ENCODE measurements around the gene DIP2A.

Gene DIP2A

DNA sequence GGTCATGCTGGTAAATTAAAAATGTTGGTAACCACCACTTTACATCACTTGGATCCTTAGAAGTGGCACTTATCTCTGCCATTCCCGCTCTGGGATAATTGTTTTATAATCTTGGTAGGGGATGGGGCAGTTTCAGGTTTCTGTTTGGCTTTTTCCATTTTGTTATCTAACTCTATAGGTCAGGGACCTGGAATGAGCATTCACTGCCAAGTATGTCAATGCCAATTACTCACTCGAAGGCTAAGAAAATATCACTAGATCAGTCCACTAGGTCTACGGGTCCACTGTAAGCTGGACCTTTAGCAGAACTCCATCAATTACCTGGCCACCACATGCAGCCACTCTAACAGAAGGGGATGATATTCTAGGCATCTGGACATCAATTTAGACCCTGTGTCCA is 4.5 kb upstream of the DIP2A start:
- no peak for TF ChIP-seq EZH2 (IDR thresholded peaks at IDR 0.05; ENCODE audit: borderline replicate concordance, low read depth, low read length, severe bottlenecking)
- TF ChIP-seq, protein P1, sequence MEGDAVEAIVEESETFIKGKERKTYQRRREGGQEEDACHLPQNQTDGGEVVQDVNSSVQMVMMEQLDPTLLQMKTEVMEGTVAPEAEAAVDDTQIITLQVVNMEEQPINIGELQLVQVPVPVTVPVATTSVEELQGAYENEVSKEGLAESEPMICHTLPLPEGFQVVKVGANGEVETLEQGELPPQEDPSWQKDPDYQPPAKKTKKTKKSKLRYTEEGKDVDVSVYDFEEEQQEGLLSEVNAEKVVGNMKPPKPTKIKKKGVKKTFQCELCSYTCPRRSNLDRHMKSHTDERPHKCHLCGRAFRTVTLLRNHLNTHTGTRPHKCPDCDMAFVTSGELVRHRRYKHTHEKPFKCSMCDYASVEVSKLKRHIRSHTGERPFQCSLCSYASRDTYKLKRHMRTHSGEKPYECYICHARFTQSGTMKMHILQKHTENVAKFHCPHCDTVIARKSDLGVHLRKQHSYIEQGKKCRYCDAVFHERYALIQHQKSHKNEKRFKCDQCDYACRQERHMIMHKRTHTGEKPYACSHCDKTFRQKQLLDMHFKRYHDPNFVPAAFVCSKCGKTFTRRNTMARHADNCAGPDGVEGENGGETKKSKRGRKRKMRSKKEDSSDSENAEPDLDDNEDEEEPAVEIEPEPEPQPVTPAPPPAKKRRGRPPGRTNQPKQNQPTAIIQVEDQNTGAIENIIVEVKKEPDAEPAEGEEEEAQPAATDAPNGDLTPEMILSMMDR (IDR thresholded peaks at IDR 0.05; ENCODE audit: borderline replicate concordance, extremely low read depth, low read length, poor library complexity, severe bottlenecking) = no peak

GRCh38 chr21:46454634-46455390 is 3.9 kb upstream of the DIP2A start:
- Histone ChIP-seq H3K27me3 (ENCODE audit: insufficient read depth, low read length, poor library complexity) (no peaks in the 10 kb centered on the region), H3K9me3 (ENCODE audit: insufficient read depth, low read length, severe bottlenecking) (peaks cover 4% of the 10 kb centered on the region), H3K4me2 (ENCODE audit: insufficient read depth, low read length) (no peak overlapping the region), H3K4me1 (ENCODE audit: insufficient read depth, low read length) (peaks cover 23% of the 10 kb centered on the region), H3K27ac (ENCODE audit: low read length) (no peak overlapping the region), H4K20me1 (ENCODE audit: insufficient read depth, low read length) (peaks cover 3% of the 10 kb centered on the region; the same call in 1 of the 2 replicates), H3K36me3 (ENCODE audit: insufficient read depth, low read length) (peaks cover 26% of the 10 kb centered on the region), H3K9ac (ENCODE audit: low read depth, low read length) (no peak overlapping the region), H2AFZ (ENCODE audit: low read depth, low read length) (no peak overlapping the region), H3K79me2 (ENCODE audit: insufficient read depth, low read length) (peaks cover 38% of the 10 kb centered on the region), H3K4me3 (ENCODE audit: low read depth in 1 of 2, low read length in 2 of 2) (no peak overlapping the region)
- no peak for TF ChIP-seq EZH2 (IDR thresholded peaks at IDR 0.05; ENCODE audit: borderline replicate concordance, low read depth, low read length, severe bottlenecking)
- TF ChIP-seq, protein P1 (IDR thresholded peaks at IDR 0.05; ENCODE audit: borderline replicate concordance, extremely low read depth, low read length, poor library complexity, severe bottlenecking) = no peak
- DNase-seq (no peak), ATAC-seq (ENCODE audit: insufficient read depth, low read depth) (no peak)

More for the DNA sequence above, 4.5 kb upstream of the DIP2A start:
- DNase-seq (no peak), ATAC-seq (ENCODE audit: insufficient read depth, low read depth) (no peak)
- Histone ChIP-seq H3K79me2 (ENCODE audit: insufficient read depth, low read length) (peaks cover 33% of the 10 kb centered on the region), H4K20me1 (ENCODE audit: insufficient read depth, low read length) (no peaks in the 10 kb centered on the region; the same call in 1 of the 2 replicates), H3K27me3 (ENCODE audit: insufficient read depth, low read length, poor library complexity) (no peaks in the 10 kb centered on the region), H3K4me3 (ENCODE audit: low read depth in 1 of 2, low read length in 2 of 2) (no peak overlapping the region), H3K9me3 (ENCODE audit: insufficient read depth, low read length, severe bottlenecking) (peaks cover 7% of the 10 kb centered on the region), H3K4me2 (ENCODE audit: insufficient read depth, low read length) (no peak overlapping the region), H3K9ac (ENCODE audit: low read depth, low read length) (no peak overlapping the region), H3K4me1 (ENCODE audit: insufficient read depth, low read length) (peaks cover 19% of the 10 kb centered on the region), H3K36me3 (ENCODE audit: insufficient read depth, low read length) (peaks cover 26% of the 10 kb centered on the region), H3K27ac (ENCODE audit: low read length) (no peak overlapping the region), H2AFZ (ENCODE audit: low read depth, low read length) (no peak overlapping the region)

- Histone ChIP-seq H3K27ac (ENCODE audit: low read length) (no peak overlapping the region), H3K36me3 (ENCODE audit: insufficient read depth, low read length) (peaks cover 22% of the 10 kb centered on the region), H3K9ac (ENCODE audit: low read depth, low read length) (no peak overlapping the region), H3K79me2 (ENCODE audit: insufficient read depth, low read length) (peaks cover 48% of the 10 kb centered on the region), H2AFZ (ENCODE audit: low read depth, low read length) (no peak overlapping the region), H3K4me3 (ENCODE audit: low read depth in 1 of 2, low read length in 2 of 2) (no peak overlapping the region), H3K4me2 (ENCODE audit: insufficient read depth, low read length) (peak overlapping the region; percentile 93; the same call in 1 of the 2 replicates), H4K20me1 (ENCODE audit: insufficient read depth, low read length) (peaks cover 5% of the 10 kb centered on the region; the same call in 1 of the 2 replicates), H3K9me3 (ENCODE audit: insufficient read depth, low read length, severe bottlenecking) (no peaks in the 10 kb centered on the region), H3K27me3 (ENCODE audit: insufficient read depth, low read length, poor library complexity) (no peaks in the 10 kb centered on the region), H3K4me1 (ENCODE audit: insufficient read depth, low read length) (peaks cover 33% of the 10 kb centered on the region)
- DNase-seq = no peak
- TF ChIP-seq EZH2 (IDR thresholded peaks at IDR 0.05; ENCODE audit: borderline replicate concordance, low read depth, low read length, severe bottlenecking) = no peak
- TF ChIP-seq, protein P1 (IDR thresholded peaks at IDR 0.05; ENCODE audit: borderline replicate concordance, extremely low read depth, low read length, poor library complexity, severe bottlenecking) = no peak
- ATAC-seq (ENCODE audit: insufficient read depth, low read depth) = no peak
Observed at GRCh38 chr21:46455575-46456385, 2.9 kb upstream of the DIP2A start.

All from DND-41 (cell line).